NK-92 (cell line): ENCODE measurements around the gene FAM24B.
"Not testable (repeated sequence)": the region's sequence is repeated elsewhere in the genome, so short reads cannot be mapped to it uniquely, and the experiment has no call there.

Source experiments
- DNase-seq: peaks from one replicate; lab custom pipeline; 2025; ENCODE audit not compliant: unreplicated experiment; lab: John Stamatoyannopoulos, UW

The FAM24B gene

GRCh38 chr10:122879339-122880273 lies at the start of gene FAM24B:
Gene FAM24B (minus strand): TSS chr10:122879581. CDS start chr10:122850515, 29,066 bp downstream.
- DNase-seq: peak; percentile 83

DNA sequence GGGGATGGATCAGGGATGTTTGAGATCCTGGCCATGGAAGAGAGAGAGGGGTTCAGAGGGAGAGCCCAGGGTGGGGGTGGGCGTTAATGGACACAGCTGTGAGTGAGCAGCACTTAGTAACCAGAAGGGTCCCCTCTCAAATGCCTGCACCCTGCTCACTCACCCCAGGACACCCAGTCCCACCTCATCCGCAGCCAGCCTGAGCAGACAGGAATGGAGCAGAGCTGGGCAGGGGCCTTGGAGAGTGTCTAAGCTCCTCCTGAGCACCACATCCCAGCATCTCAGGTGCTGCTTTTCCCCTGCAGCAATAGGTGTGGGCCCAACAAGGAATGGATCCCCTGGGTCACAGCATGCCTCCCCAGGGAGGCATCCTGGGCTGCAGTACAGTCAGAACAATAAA lies 36.3 kb upstream of the FAM24B start:
- no peak for DNase-seq

DNA sequence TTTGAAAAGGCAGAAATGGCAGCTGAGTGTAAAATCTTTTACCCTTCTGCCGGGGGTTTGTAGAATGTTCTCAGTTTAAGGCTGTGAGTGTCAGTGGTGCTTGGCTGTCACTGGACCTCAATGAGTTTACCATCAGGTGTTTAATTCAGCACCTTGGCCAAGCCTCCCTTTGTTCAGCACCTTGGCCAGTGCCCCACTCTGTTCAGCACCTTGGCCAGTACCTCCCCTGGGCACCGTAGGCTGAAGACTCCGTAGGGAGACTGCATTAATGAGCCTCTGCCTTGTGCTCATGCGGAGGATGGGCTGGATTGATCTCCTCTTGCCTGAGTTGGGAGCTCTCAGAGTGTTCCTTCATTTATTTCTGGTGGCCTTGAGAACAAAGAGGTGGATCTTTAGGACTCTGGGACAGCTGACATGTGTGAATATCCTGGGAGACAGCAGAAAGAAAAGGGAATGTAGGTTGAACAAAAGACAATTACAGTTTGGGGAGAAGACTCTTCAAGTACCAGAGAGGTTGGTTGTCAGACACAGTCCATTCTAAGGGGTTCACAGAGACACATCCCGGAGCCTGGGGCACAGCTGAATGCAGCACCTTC lies 32.6 kb upstream of the FAM24B start:
- DNase-seq: no peak

DNA sequence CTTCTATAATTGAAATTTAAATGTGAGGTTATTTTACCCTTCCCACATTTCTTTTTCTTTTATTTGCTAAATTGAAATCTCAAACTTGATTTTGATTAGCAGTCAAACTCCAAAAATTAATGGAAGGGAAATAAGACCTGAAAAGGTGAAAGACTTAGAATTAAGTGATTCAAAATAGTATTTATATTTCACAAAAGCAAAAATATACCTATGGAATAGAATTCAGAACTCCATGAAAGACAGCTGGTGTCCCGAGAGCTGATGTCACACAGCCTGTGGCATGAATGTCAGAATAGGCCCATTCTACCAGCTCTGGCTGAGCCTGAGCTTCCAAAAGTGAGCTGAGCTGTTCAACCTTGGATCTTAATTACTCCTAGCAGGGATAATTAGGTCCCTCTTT lies 30.9 kb upstream of the FAM24B start, which contains the start of gene FAM24A:
FAM24A (plus strand) TSS at position 301 of the 400 bp plus-strand sequence. CDS start 1,025 bp downstream, outside the sequence.
- DNase-seq: no peak

DNA sequence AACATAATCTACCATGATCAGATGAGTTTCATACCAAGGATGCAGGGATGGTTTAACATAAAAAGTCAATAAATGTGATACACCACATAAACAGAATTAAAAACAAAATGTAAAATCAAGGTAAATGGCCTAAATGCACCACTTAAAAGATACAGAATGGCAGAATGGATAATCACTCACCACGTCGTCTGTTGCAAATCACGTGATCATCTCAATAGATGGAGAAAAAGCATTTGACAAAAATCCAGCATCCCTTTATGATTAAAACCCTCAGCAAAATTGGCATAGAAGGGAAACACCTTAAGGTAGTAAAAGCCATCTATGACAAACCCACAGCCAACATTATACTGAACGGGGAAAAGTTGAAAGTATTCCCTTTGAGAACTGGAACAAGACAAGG lies 24.5 kb upstream of the FAM24B start:
- DNase-seq: not testable (repeated sequence)

- no peak for DNase-seq
These were observed 15.0 kb upstream of the FAM24B start for GRCh38 chr10:122894261-122894944.

GRCh38 chr10:122884166-122884565 lies 4.8 kb upstream of the FAM24B start:
- no peak for DNase-seq

DNA sequence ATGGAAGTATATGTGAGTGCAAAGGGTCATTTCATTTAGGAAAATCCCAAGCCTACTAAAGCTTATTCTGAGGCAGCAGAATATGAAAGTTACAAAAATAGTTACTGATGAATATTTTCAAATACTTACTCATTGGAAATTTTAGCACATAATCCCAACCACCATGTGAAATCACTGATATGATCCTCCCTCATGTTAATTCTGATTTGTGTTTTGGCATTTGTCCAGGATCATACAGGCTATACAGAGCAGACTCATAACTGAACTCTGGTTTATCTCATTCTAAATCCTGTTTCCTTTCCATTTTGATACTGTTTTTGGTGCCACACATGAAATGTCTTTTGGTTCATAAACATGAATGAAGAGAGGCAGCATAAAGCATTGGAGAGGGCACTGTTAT lies 3.4 kb upstream of the FAM24B start:
- DNase-seq: no peak

DNA sequence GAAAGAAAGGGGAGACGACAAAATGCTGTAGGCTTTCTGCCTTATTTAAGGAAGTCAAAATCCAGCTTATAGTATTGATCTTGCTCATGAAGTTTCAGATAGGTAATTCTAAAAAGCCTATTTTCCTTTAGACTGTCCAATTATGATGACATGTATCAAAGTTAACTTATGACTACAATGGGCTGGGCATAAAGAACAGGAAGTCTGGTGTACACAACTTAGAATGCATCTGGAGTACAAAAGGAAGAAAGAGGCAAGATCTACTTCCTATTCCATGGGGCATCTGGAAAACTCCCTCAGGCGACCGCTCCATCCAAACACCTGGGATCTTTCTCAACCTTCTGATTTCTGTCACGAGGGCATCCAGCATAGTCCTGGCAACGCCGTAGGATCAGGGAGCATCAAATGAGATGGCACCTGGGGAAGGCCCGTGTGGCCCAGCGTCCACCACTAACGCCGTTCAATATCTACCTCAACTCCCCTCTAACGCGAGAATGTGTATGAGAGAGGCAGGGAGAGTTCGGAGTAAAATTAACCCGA lies 512 bp downstream of the FAM24B start:
- no peak for DNase-seq

GRCh38 chr10:122877264-122877663 lies 2.1 kb downstream of the FAM24B start:
- no peak for DNase-seq

DNA sequence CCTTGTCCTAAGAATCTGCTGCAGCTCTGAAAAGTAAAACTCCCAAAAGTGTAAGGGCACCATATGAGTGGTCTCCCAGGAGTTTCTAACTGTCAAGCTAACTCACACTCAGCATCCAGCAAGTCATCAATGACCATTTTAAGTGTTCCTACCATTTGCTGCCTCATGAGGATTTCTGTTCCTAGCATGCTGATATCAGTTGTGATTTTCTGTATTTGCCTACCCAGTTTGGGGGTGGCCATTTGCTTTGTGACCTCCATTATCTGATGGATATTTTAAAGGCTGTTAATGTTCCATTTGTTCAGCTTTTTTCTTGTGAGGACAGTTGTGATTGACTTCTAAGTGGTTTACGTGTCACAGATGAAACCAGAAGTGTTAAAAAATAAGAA lies 2.9 kb downstream of the FAM24B start:
- no peak for DNase-seq

DNA sequence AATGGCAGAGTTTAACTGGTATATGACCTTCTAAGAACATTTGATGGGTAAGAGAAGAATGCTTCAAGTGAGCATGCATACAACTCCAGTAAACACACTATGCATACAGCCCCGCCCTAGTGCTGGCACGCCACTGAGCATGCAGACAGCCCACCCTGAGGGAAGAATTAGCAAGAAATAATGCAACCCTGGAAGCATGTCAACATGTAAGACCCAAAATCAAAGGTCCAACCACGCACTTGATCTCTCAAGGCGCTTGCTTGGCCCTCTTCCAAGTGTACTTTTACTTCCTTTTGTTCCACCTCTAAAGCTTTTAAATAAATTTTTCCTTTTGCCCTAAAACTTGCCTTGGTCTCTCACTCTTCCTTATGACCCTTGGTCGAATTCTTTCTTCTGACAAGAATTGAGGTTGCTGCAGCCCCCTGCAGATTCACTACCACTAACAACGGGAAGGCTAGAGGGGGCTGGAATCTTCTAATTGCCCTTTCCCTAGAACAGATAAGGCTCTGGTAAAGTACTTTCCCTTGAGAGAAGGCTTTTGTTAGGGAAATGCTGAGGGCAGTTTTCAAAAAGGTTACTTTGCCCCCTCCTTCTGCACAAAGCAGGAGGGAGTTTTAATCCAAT lies 3.4 kb downstream of the FAM24B start:
- no peak for DNase-seq

DNA sequence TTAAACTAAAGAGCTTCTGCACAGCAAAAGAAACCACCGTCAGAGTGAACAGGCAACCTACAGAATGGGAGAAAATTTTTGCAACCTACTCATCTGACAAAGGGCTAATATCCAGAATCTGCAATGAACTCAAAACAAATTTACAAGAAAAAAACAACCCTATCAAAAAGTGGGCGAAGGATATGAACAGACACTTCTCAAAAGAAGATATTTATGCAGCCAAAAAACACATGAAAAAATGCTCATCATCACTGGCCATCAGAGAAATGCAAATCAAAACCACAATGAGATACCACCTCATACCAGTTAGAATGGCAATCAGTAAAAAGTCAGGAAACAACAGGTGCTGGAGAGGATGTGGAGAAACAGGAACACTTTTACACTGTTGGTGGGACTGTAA lies 7.4 kb downstream of the FAM24B start:
- DNase-seq: not testable (repeated sequence)

GRCh38 chr10:122868768-122869167 lies 10.6 kb downstream of the FAM24B start:
- not testable (repeated sequence) for DNase-seq

DNA sequence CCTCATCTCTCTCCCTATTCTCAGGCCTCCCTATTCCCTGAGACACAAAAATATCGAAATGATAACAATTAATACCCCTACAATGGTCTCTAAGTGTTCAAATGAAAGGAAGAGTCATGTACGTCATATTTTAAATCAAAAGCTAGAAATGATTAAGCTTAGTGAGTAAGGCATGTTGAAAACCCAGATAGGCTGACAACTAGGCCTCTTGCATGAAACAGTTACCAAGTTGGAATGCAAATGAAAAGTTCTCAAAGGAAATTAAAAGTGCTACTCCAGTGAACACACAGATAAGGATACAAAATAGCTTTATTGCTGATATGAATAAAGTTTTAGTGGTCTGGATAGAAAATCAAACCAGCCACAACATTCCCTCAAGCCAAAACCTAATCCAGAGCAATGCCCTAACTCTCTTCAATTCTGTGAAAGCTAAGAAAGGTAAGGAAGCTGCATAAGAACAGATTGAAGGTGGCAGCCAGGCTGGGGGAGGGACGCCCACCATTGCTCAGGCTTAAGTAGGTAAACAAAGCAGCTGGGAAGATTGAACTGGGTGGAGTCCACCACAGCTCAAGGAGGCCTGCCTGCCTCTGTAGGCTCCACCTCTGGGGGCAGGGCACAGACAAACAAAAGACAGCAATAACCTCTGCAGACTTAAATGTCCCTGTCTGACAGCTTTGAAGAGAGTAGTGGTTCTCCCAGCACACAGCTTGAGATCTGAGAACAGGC lies 12.5 kb downstream of the FAM24B start:
- DNase-seq: not testable (repeated sequence)

GRCh38 chr10:122864901-122865300 lies 14.5 kb downstream of the FAM24B start:
- DNase-seq: no peak

GRCh38 chr10:122864194-122864592 lies 15.2 kb downstream of the FAM24B start:
- no peak for DNase-seq

GRCh38 chr10:122863216-122864193 lies 15.9 kb downstream of the FAM24B start:
- no peak for DNase-seq

- no peak for DNase-seq
These were observed 17.6 kb downstream of the FAM24B start for GRCh38 chr10:122861711-122862161.
